Stimulated activated CD8-positive, alpha-beta memory T cell treated with anti-CD3 and anti-CD28 coated beads, Interleukin-4, amount 100 ng/mL, for 48 hours (primary cell): Measurements from ENCODE around the gene NKX2-1.
"Not testable (repeated sequence)": the region's sequence is repeated elsewhere in the genome, so short reads cannot be mapped to it uniquely, and the experiment has no call there.

ENCODE experiments used
- DNase-seq: peaks from one replicate; pipeline ENCODE4 v3.0.0-alpha.2; 2020

NKX2-1 gene

GRCh38 chr14:36519431-36520321 lies at the start of gene NKX2-1:
TSS of gene NKX2-1 (minus strand) at chr14:36520232. CDS start at chr14:36520129, 103 bp downstream.
- DNase-seq: peak; percentile 27

GRCh38 chr14:36556811-36557433 lies 36.9 kb upstream of the NKX2-1 start:
- peak; percentile 46 for DNase-seq

- DNase-seq: no peak
Measured at GRCh38 chr14:36555998-36556743, 36.1 kb upstream of the NKX2-1 start.

- DNase-seq: no peak
Measured at GRCh38 chr14:36553656-36554260, 33.7 kb upstream of the NKX2-1 start.

GRCh38 chr14:36550899-36551298 lies 30.9 kb upstream of the NKX2-1 start:
- DNase-seq: no peak

DNA sequence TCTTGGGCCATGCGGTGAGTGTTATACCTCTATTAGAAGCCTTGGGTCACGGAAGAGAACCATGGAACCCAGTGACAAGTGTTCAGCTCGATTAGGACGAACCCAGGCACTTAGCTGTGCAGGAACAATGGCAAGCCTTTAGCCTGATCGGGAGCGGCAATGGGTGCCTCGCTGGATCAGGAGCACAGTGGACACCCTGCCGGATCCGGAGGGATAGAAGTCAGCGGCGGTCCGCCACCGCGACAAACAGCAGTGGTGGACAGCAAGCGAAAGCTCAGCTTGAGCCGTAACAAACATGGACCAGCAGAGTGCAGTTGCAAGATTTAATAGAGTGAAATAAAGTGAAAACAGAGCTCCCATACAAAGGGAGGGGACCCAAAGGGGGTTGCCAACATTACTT lies 24.2 kb upstream of the NKX2-1 start:
- DNase-seq: not testable (repeated sequence)

GRCh38 chr14:36538051-36538450 lies 18.0 kb upstream of the NKX2-1 start:
- DNase-seq: no peak

GRCh38 chr14:36529062-36529461 lies 9.0 kb upstream of the NKX2-1 start:
- no peak for DNase-seq

DNA sequence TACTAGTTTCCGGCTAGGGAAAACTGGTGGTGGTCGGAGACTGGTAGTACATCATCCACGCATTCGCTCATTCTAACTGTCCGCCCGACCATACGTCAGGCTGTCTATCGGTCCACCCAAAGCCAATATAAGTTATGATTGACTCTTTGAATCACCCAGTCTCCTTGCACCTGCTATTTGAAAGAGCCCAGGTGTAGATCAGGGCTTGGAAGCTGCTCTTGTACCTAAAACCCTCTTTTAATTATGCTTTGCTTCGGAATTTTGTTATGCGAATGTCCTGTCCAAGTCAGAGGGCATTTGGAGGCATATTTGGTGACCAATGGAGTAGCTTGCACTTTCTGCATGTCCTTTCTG lies 5.7 kb upstream of the NKX2-1 start:
- DNase-seq: no peak

- DNase-seq: peak; percentile 65
Measured at GRCh38 chr14:36524874-36525745, 5.1 kb upstream of the NKX2-1 start.

- no peak for DNase-seq
Measured at GRCh38 chr14:36524220-36524837, 4.3 kb upstream of the NKX2-1 start.

GRCh38 chr14:36522972-36523715 lies 3.1 kb upstream of the NKX2-1 start:
- DNase-seq: no peak

- peak; percentile 22 for DNase-seq
Measured at GRCh38 chr14:36522347-36522971, 2.4 kb upstream of the NKX2-1 start.

- peak; percentile 22 for DNase-seq
Measured at GRCh38 chr14:36521598-36522345, 1.7 kb upstream of the NKX2-1 start.

DNA sequence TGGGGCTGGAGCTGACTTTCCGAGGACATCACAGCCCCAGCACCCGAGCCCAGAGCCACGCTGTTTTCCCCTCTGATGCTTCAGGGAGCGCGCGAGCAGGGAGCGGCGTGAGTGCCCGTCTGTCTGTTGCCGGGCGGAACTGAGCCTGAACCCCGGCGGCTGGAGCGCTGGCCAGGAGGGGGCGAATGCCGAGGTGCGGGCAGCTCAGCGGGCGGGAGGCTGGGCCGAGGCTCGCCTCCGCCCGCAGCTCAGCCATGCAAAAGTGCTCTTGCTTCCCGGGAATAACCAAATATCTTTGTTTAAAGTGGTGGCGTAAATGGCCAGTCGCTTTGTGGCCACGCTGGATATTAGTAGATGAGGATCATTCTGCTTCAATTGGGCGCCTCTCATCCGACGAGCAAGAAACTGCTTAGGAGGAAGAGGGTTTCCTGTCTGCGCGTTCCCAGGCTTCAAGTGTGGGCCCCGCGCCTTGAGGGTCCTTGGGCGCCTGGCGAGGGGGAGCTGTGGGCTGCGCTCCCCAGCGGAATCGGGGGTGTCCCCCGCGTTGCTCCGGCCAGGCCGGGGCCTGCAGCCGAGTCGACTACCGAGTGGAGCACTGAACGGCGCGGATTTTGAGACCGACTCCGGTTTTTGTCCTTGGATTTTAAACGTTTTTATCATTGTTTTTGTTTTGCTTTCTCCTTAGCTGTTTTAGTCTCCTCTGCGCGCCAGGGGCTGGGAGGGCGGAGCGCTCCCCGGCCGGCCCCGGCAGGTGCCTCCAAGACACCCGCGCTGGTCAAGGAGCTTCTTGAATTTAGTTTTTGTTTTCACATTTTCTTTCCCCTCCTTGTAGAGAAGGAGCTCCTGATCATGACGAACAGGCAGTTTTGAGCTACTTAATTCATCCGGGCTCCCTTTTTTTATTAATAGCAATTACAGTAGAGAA lies 831 bp upstream of the NKX2-1 start:
- peak; percentile 44 for DNase-seq

- DNase-seq: peak; percentile 29
Measured at GRCh38 chr14:36518586-36519430, 1.2 kb downstream of the NKX2-1 start.

- peak; percentile 22 for DNase-seq
Measured at GRCh38 chr14:36518031-36518585, 1.9 kb downstream of the NKX2-1 start.
